Glutamatergic neuron (in vitro differentiated cells): ENCODE measurements around the gene PRCC. TPM values are rescaled to one million over a fixed set of nuclear protein-coding genes. Genes with fewer than 3 reads are reported as not detected.

Experiments used
- DNase-seq: peaks from one replicate; pipeline ENCODE4 v3.0.0; 2022
- H3K27ac Mint-ChIP-seq: one replicate; pipeline ENCODE4 v1.8.0; 2020; ENCODE audit warnings: mild to moderate bottlenecking, mixed read lengths, inconsistent platforms; ENCODE audit not compliant: unreplicated experiment
- H3K27me3 Mint-ChIP-seq: one replicate; pipeline ENCODE4 v1.8.0; 2020; ENCODE audit warnings: mild to moderate bottlenecking, moderate library complexity, mixed read lengths, inconsistent platforms; ENCODE audit not compliant: unreplicated experiment
- H3K36me3 Mint-ChIP-seq: one replicate; pipeline ENCODE4 v1.8.0; 2020; ENCODE audit warnings: mild to moderate bottlenecking, mixed read lengths, inconsistent platforms; ENCODE audit not compliant: unreplicated experiment
- H3K4me1 Mint-ChIP-seq: one replicate; pipeline ENCODE4 v1.8.0; 2020; ENCODE audit warnings: mild to moderate bottlenecking, low read depth, mixed read lengths, inconsistent platforms; ENCODE audit not compliant: unreplicated experiment
- H3K4me3 Mint-ChIP-seq: one replicate; pipeline ENCODE4 v1.8.0; 2020; ENCODE audit warnings: mild to moderate bottlenecking, mixed read lengths, inconsistent platforms; ENCODE audit not compliant: unreplicated experiment
- H3K9me3 Mint-ChIP-seq: one replicate; pipeline ENCODE4 v1.8.0; 2020; ENCODE audit warnings: mild to moderate bottlenecking, moderate library complexity, mixed read lengths, inconsistent platforms; ENCODE audit not compliant: unreplicated experiment
- total RNA-seq: library from RNA; stranded (reverse); fragmentation: NEBNext Ultra II Directional; extraction: Animal tissue kit (Norgen Biotek cat#: 25700); gene quantifications from one replicate; pipeline ENCODE4 v1.2.1, GENCODE V29; 2021; ENCODE audit not compliant: unreplicated experiment
- TF ChIP-seq, protein P1 (sequence below): fragments of 200-600 bp; sonication (generic); IDR thresholded peaks from one replicate; pipeline ENCODE4 v1.5.0; 2021; ENCODE audit not compliant: partially characterized antibody, unreplicated experiment

PRCC gene
- total RNA-seq, 1 donor from 2014 or later = 88.8 TPM

DNA sequence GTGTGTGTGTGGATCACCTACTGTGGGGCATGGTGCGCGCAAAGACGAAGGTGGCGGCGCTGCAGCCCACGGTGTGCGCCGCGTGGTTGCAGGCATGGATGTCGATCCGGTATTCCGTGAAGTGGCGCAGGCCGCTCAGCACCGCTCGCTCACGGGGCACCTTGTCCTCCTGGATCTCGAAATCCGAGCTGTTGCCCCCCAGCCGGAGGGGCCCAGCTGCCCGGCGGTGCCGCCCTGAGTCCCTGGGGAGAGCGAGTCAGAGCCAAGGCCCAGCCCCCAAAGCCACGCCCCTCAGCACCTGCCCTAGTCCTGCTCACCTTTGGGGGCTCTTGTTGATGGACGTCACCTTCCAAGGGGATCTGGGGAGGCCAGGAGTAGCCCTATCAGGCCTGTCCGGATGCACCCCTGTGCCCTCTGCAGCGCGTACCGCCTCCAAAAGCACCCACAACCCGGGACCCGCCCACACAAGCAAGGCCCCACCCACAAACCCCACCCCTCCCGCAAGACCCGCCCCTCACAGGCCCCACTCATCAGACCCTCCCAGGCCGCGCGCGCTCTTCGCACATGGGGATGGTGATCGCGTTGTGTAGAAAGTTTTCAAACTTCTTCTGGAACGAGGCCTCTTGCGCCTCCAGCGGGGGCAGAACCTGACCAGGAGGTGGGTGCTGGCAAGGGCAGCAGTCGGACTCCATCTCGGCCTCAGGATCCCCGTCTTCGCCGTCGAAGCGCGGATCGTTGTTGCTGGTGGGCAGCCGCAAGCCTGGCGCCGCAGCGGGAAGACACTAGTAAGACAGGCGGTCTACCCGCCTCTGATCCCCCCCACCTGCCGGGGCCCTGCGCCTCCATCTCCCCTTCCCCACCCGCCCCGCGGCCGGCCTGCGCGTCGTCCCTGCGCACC lies 78.0 kb downstream of the PRCC start:
- peaks cover 39% of the 10 kb centered on the region for H3K27me3 Mint-ChIP-seq
- H3K27ac Mint-ChIP-seq = no peak overlapping the region
- H3K36me3 Mint-ChIP-seq = peaks cover 6% of the 10 kb centered on the region
- TF ChIP-seq, protein P1, sequence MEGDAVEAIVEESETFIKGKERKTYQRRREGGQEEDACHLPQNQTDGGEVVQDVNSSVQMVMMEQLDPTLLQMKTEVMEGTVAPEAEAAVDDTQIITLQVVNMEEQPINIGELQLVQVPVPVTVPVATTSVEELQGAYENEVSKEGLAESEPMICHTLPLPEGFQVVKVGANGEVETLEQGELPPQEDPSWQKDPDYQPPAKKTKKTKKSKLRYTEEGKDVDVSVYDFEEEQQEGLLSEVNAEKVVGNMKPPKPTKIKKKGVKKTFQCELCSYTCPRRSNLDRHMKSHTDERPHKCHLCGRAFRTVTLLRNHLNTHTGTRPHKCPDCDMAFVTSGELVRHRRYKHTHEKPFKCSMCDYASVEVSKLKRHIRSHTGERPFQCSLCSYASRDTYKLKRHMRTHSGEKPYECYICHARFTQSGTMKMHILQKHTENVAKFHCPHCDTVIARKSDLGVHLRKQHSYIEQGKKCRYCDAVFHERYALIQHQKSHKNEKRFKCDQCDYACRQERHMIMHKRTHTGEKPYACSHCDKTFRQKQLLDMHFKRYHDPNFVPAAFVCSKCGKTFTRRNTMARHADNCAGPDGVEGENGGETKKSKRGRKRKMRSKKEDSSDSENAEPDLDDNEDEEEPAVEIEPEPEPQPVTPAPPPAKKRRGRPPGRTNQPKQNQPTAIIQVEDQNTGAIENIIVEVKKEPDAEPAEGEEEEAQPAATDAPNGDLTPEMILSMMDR = no peak
- DNase-seq = no peak
- H3K9me3 Mint-ChIP-seq = peaks cover 18% of the 10 kb centered on the region
- H3K4me3 Mint-ChIP-seq = peak overlapping the region; percentile 52
- H3K4me1 Mint-ChIP-seq = peaks cover 8% of the 10 kb centered on the region

DNA sequence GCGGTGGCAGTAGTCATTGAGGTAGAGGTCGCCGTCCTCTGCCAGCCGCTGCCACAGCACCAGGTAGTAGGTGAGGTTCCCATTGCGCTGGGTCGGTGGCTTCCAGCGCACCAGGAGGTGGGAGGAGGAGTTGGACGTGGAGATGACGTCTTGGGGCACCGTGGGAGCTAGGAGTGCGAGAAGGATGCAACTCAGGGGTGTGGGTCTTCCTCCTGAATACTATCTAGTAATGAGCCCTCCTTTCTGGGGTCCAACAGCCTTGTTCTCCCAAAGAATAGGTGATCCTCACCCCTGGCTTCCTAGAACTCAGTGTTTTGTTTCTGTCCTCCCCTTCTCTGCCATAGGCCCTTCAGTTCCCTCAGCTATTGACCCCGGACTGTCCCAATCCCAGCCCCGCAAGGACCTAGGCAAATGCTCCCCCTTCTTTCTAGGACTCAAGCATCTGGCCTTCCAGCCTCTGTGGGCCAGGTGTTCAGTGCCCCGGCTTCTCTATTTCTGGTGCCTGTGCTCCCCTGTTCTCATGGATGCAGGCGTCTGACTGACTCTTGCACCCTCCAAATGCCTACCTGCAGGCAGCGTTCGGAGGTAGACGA lies 78.7 kb downstream of the PRCC start:
- DNase-seq = no peak
- peaks cover 18% of the 10 kb centered on the region for H3K9me3 Mint-ChIP-seq
- H3K27me3 Mint-ChIP-seq = peaks cover 39% of the 10 kb centered on the region
- H3K4me1 Mint-ChIP-seq = peaks cover 8% of the 10 kb centered on the region
- H3K4me3 Mint-ChIP-seq = peak overlapping the region; percentile 34
- peaks cover 6% of the 10 kb centered on the region for H3K36me3 Mint-ChIP-seq
- TF ChIP-seq, protein P1 = no peak
- no peak overlapping the region for H3K27ac Mint-ChIP-seq

DNA sequence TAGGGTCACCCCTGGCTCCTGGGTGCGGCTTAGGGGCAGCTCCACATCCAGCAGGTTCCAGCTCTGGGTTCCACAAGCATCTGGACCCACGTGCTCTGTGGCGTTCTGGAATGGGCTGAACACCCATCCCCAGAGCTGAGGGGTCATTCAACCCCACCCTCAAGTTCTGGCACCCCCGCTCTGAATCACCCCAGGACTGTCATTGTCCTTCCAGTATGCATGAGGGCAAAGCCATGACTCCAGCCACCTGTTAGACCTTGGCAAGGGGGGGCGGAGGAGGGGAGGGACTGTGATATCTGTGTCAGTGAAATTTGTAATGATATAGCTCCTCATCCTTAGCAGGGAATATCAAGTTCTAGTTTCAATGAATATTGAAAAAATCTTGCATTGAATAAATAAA lies 79.3 kb downstream of the PRCC start:
- Mint-ChIP-seq H3K4me3 (no peak overlapping the region), H3K36me3 (peaks cover 6% of the 10 kb centered on the region), H3K9me3 (peaks cover 17% of the 10 kb centered on the region), H3K27me3 (peaks cover 39% of the 10 kb centered on the region), H3K27ac (no peak overlapping the region), H3K4me1 (peaks cover 8% of the 10 kb centered on the region)
- TF ChIP-seq, protein P1 = no peak
- no peak for DNase-seq

DNA sequence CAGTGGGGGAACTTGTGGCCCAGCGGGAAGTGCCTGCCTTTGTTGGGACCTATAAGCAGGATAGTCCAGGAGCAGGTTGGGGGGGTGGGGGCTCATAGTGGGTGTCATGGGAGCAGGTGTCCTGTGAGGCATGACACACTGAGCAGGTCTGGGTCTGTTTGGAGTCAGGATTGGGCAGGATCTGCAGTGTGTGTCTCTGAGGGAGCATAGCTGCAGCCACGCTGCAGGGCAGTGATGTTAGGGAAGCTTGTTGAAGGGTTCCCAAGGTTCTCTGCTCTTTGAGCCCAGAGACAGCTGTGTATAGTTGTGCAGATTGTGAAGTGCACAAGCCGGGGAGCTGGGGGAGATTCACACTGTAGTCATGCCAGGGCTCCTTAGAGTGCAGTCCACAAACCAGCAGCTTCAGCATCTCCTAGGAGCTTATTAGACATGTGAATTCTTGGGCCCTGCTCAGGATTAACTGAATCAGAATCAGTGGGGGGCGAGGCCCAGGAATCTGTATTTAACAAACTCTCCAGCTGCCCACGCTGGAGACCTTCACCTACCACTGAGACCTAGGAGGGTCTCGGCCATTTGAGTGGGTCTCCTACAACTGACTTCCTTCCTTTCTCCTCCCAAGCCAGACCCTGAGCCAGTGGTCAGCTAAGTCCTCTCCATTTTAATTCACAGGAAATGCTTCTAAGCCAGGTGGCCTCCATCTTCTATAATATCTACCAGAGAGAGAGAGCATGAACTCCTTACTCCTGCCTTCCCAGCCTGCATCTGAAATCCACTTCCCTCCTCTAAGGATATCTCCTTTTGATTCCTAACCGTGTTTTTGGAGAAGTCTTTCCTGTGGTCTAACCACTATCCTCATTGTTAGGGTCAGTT lies 80.5 kb downstream of the PRCC start:
- DNase-seq = no peak
- H3K4me3 Mint-ChIP-seq = peak overlapping the region; percentile 57
- peaks cover 34% of the 10 kb centered on the region for H3K27me3 Mint-ChIP-seq
- H3K36me3 Mint-ChIP-seq = peaks cover 4% of the 10 kb centered on the region
- peaks cover 14% of the 10 kb centered on the region for H3K4me1 Mint-ChIP-seq
- no peak overlapping the region for H3K27ac Mint-ChIP-seq
- TF ChIP-seq, protein P1 = no peak
- peaks cover 12% of the 10 kb centered on the region for H3K9me3 Mint-ChIP-seq
